Ovary (tissue), 3 donors: Measurements from ENCODE around the gene SPATA2.

Experiments used
- EP300 ChIP-seq: sonication (generic); formaldehyde crosslinking; IDR thresholded peaks from one replicate; pipeline ENCODE4 v1.6.1; 2017; ENCODE audit warnings: antibody characterized with exemption
- TF ChIP-seq, protein P1 (sequence below), 3 donors: fragments of 450-650 bp in 2 of 3; fragments of 200-600 bp in 1 of 3; IDR thresholded peaks; one replicate each; pipeline versions ENCODE4 v1.5.1 to v1.8.0; 2016 to 2022; ENCODE audit warnings: antibody characterized with exemption in 3 of 3, mild to moderate bottlenecking in 1 of 3
- donor health status: DM: no; HTN: no; CAD: no.

GRCh38 chr20:49909499-49910339 lies 5.6 kb downstream of the SPATA2 start:
- TF ChIP-seq, protein P1, sequence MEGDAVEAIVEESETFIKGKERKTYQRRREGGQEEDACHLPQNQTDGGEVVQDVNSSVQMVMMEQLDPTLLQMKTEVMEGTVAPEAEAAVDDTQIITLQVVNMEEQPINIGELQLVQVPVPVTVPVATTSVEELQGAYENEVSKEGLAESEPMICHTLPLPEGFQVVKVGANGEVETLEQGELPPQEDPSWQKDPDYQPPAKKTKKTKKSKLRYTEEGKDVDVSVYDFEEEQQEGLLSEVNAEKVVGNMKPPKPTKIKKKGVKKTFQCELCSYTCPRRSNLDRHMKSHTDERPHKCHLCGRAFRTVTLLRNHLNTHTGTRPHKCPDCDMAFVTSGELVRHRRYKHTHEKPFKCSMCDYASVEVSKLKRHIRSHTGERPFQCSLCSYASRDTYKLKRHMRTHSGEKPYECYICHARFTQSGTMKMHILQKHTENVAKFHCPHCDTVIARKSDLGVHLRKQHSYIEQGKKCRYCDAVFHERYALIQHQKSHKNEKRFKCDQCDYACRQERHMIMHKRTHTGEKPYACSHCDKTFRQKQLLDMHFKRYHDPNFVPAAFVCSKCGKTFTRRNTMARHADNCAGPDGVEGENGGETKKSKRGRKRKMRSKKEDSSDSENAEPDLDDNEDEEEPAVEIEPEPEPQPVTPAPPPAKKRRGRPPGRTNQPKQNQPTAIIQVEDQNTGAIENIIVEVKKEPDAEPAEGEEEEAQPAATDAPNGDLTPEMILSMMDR (IDR thresholded peaks at IDR 0.05), result no peak
- no peak for TF ChIP-seq EP300
